ENCODE measurements around the gene ZNF598. TPM values are rescaled to one million over a fixed set of nuclear protein-coding genes. Genes with fewer than 3 reads are reported as not detected.

Gene ZNF598
- total and polyA plus RNA-seq, 2 of the 13 experiments (the other 11 are each of a cell fraction or from before 2014, with no cell fraction given), result 13.5 to 14.2 TPM

- no peak for TF ChIP-seq ZBTB49 (CRISPR knock-in tag; IDR thresholded peaks at IDR 0.05; ENCODE audit: borderline replicate concordance)
- no peak for TF ChIP-seq RARG (CRISPR knock-in tag; IDR thresholded peaks at IDR 0.05; ENCODE audit: low read depth)
- TF ChIP-seq HOXA9 (CRISPR knock-in tag; IDR thresholded peaks at IDR 0.05; ENCODE audit: borderline replicate concordance), result no peak
- peak; percentile 63 for TF ChIP-seq AGO1 (IDR thresholded peaks at IDR 0.05; ENCODE audit: low read depth, low read length, poor library complexity, severe bottlenecking)
- peak; percentile 34; the same call in 1 of the 2 replicates for TF ChIP-seq AKAP8 (CRISPR knock-in tag; IDR thresholded peaks at IDR 0.05)
- no peak for TF ChIP-seq MYNN (CRISPR knock-in tag; IDR thresholded peaks at IDR 0.05; ENCODE audit: low read depth)
- no peak for TF ChIP-seq SIX4 (CRISPR knock-in tag; IDR thresholded peaks at IDR 0.05)
- no peak for TF ChIP-seq HINFP (CRISPR knock-in tag; IDR thresholded peaks at IDR 0.05; ENCODE audit: low read depth)
- no peak for TF ChIP-seq SRF (IDR thresholded peaks at IDR 0.05; ENCODE audit: low read depth, low read length)
- TF ChIP-seq, protein P1, sequence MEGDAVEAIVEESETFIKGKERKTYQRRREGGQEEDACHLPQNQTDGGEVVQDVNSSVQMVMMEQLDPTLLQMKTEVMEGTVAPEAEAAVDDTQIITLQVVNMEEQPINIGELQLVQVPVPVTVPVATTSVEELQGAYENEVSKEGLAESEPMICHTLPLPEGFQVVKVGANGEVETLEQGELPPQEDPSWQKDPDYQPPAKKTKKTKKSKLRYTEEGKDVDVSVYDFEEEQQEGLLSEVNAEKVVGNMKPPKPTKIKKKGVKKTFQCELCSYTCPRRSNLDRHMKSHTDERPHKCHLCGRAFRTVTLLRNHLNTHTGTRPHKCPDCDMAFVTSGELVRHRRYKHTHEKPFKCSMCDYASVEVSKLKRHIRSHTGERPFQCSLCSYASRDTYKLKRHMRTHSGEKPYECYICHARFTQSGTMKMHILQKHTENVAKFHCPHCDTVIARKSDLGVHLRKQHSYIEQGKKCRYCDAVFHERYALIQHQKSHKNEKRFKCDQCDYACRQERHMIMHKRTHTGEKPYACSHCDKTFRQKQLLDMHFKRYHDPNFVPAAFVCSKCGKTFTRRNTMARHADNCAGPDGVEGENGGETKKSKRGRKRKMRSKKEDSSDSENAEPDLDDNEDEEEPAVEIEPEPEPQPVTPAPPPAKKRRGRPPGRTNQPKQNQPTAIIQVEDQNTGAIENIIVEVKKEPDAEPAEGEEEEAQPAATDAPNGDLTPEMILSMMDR (CRISPR knock-in tag; IDR thresholded peaks at IDR 0.05), result no peak
- TF ChIP-seq CENPT (CRISPR knock-in tag; IDR thresholded peaks at IDR 0.05; ENCODE audit: low read depth), result no peak
- no peak for TF ChIP-seq JARID2 (CRISPR knock-in tag; IDR thresholded peaks at IDR 0.05; ENCODE audit: insufficient replicate concordance)
- no peak for TF ChIP-seq ZBTB26 (CRISPR knock-in tag; IDR thresholded peaks at IDR 0.05; ENCODE audit: borderline replicate concordance)
- no peak for TF ChIP-seq ZNF644 (CRISPR knock-in tag; IDR thresholded peaks at IDR 0.05; ENCODE audit: low read depth)
- TF ChIP-seq, protein P2, sequence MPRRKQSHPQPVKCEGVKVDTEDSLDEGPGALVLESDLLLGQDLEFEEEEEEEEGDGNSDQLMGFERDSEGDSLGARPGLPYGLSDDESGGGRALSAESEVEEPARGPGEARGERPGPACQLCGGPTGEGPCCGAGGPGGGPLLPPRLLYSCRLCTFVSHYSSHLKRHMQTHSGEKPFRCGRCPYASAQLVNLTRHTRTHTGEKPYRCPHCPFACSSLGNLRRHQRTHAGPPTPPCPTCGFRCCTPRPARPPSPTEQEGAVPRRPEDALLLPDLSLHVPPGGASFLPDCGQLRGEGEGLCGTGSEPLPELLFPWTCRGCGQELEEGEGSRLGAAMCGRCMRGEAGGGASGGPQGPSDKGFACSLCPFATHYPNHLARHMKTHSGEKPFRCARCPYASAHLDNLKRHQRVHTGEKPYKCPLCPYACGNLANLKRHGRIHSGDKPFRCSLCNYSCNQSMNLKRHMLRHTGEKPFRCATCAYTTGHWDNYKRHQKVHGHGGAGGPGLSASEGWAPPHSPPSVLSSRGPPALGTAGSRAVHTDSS (CRISPR knock-in tag; conservative IDR thresholded peaks at IDR 0.05), result no peak
- TF ChIP-seq AKNA (CRISPR knock-in tag; IDR thresholded peaks at IDR 0.05; ENCODE audit: borderline replicate concordance), result no peak
These were observed 27.6 kb downstream of the ZNF598 start (continued) for GRCh38 chr16:1982013-1982433.

Data from HepG2 (cell line).